ENCODE results near the gene SCYL1. TPM values are rescaled to one million over a fixed set of nuclear protein-coding genes. Genes with fewer than 3 reads are reported as not detected.
"Not testable (repeated sequence)": the region's sequence is repeated elsewhere in the genome, so short reads cannot be mapped to it uniquely, and the experiment has no call there.

SCYL1 gene
- total RNA-seq, 2 experiments from 2014 or later, result 56.9 to 58.5 TPM

DNA sequence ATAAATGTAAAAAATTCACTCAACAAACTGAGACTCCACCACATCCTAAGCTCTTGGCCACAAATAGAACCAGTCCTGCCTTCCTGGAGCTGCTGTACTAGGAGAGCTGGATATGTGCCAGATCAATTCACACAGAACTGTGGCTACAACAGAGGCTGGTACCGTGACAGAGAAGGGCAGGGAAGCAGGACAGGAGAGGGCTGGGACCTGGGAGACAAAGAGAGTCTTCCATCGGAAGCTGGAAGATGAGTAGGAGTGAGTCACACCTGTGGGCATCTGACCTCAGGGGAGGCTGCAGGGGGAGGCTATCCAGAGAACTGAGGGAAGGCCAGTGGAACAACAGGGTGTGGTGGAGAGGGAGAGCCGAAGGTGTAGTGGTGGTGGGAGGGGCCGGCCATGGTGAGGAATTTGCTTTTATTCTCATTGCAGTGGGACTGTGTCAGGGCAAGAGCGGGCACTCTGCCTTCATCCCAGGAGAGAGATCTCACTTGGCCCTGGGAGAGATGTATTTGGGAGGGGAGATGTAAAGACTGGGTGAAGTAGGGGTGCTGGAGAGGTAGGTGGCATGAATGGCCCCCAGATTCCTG is 35.2 kb downstream of the SCYL1 start:
- Mint-ChIP-seq H3K9me3 (no peaks in the 10 kb centered on the region), H3K36me3 (ENCODE audit: low read depth) (no peaks in the 10 kb centered on the region), H3K4me1 (peaks cover 53% of the 10 kb centered on the region), H3K27me3 (no peaks in the 10 kb centered on the region), H3K4me3 (no peak overlapping the region), H3K27ac (no peak overlapping the region)
- no peak for DNase-seq
- ChIA-PET CTCF (interaction anchor here (0.8 to 1.5 kb wide), 4 partner anchors 9 to 28 kb away, joined by 3 to 4 read pairs (median 3); partner anchors contain the start of gene ZNRD2), POLR2A (interaction anchor here (0.6 to 4.1 kb wide), 7 partner anchors 12 to 236 kb away, joined by 3 to 31 read pairs (median 4); partner anchors contain the start of genes EHBP1L1, FAM89B, SCYL1 and ZNRD2)

- no peaks in the 10 kb centered on the region for H3K9me3 Mint-ChIP-seq
- DNase-seq, result no peak
- H3K27me3 Mint-ChIP-seq, result no peaks in the 10 kb centered on the region
- POLR2A ChIA-PET, result interaction anchor here (0.6 to 4.1 kb wide), 6 partner anchors 11 to 236 kb away, joined by 3 to 31 read pairs (median 6); partner anchors contain the start of genes EHBP1L1, FAM89B, SCYL1 and ZNRD2
- no peak overlapping the region for H3K4me3 Mint-ChIP-seq
- H3K36me3 Mint-ChIP-seq (ENCODE audit: low read depth), result no peaks in the 10 kb centered on the region
- CTCF ChIA-PET, result interaction anchor here (0.5 to 2.2 kb wide), 6 partner anchors 9 to 29 kb away, joined by 3 to 6 read pairs (median 4); partner anchors contain the start of gene ZNRD2
- H3K27ac Mint-ChIP-seq, result no peak overlapping the region
- peaks cover 53% of the 10 kb centered on the region for H3K4me1 Mint-ChIP-seq
These were observed 35.9 kb downstream of the SCYL1 start for GRCh38 chr11:65560555-65561418.

DNA sequence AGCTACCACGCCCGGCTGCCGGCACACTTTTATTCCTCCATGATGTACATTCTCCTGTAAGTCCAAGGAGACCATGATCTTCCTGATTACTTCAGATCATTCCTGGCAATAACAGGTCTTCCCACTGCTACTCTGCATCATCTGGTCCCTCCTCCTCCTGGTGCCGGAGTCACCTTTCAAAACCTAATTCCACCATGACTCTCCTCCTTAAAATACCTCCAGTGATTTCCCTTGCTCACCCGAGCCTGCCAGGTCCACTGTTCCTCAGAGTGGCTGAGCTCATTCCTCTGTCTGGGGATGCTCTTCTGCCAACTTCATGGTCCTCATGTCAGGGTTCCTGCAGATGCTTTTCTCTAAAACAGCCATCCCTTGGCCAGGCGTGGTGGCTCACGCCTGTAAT is 37.1 kb downstream of the SCYL1 start:
- Mint-ChIP-seq H3K36me3 (ENCODE audit: low read depth) (no peaks in the 10 kb centered on the region), H3K27ac (no peak overlapping the region), H3K4me3 (no peak overlapping the region), H3K9me3 (no peaks in the 10 kb centered on the region), H3K4me1 (peaks cover 54% of the 10 kb centered on the region), H3K27me3 (no peaks in the 10 kb centered on the region)
- ChIA-PET CTCF (interaction anchor here (1.1 to 2.2 kb wide), 4 partner anchors 10 to 21 kb away, joined by 4 to 6 read pairs (median 4); no protein-coding TSS in a partner anchor), POLR2A (interaction anchor here (0.7 to 4.1 kb wide), 5 partner anchors 9 to 102 kb away, joined by 3 to 31 read pairs (median 5); partner anchors contain the start of genes EHBP1L1, FAM89B and ZNRD2)
- no peak for DNase-seq

DNA sequence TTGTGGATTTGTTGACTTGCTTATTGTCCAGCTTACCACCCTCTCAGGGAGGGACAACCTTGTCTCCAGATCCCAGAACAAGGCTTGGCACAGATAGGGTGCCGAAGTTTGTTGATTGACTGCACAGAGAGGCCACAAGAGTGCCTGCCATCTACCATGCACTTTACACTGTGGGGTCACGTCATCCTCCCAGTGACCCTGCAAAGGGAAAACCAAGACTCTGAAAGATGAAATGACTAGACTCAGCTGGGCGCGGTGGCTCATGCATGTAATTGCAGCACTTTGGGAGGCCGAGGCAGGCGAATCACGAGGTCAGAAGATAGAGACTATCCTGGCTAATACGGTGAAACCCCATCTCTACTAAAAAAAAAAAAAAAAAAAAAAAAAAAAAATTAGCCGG is 37.9 kb downstream of the SCYL1 start:
- Mint-ChIP-seq H3K4me3 (no peak overlapping the region), H3K27ac (no peak overlapping the region), H3K27me3 (no peaks in the 10 kb centered on the region), H3K36me3 (ENCODE audit: low read depth) (no peaks in the 10 kb centered on the region), H3K9me3 (no peaks in the 10 kb centered on the region), H3K4me1 (peaks cover 50% of the 10 kb centered on the region)
- DNase-seq, result no peak
- ChIA-PET CTCF (interaction anchor here (1.1 to 2.2 kb wide), 2 partner anchors 11 to 16 kb away, joined by 4 to 5 read pairs; no protein-coding TSS in a partner anchor), POLR2A (interaction anchor here (1.8 to 2.9 kb wide), 2 partner anchors 9 to 14 kb away, joined by 5 to 10 read pairs; partner anchors contain the start of gene EHBP1L1)

- Mint-ChIP-seq H3K4me1 (peaks cover 55% of the 10 kb centered on the region), H3K27me3 (no peaks in the 10 kb centered on the region), H3K4me3 (no peak overlapping the region), H3K9me3 (no peaks in the 10 kb centered on the region), H3K36me3 (ENCODE audit: low read depth) (peaks cover 5% of the 10 kb centered on the region), H3K27ac (peak overlapping the region; percentile 24)
- ChIA-PET POLR2A (interaction anchor here (1.2 kb wide), 1 partner anchor 63 kb away, joined by 3 read pairs; no protein-coding TSS in a partner anchor), CTCF (interaction anchor here (3.2 kb wide), 1 partner anchor 11 kb away, joined by 25 read pairs; no protein-coding TSS in a partner anchor)
- no peak for DNase-seq
These were observed 38.7 kb downstream of the SCYL1 start for GRCh38 chr11:65563601-65564000.

GRCh38 chr11:65564879-65565559 is 40.1 kb downstream of the SCYL1 start:
- Mint-ChIP-seq H3K36me3 (ENCODE audit: low read depth) (peaks cover 13% of the 10 kb centered on the region), H3K4me1 (peaks cover 58% of the 10 kb centered on the region), H3K4me3 (peak overlapping the region; percentile 47), H3K27ac (peak overlapping the region; percentile 97)
- not testable (repeated sequence) for DNase-seq, H3K9me3 Mint-ChIP-seq, H3K27me3 Mint-ChIP-seq
- ChIA-PET POLR2A (interaction anchor here (0.6 to 2.9 kb wide), 17 partner anchors 8 to 145 kb away, joined by 3 to 29 read pairs (median 6); partner anchors contain the start of genes EHBP1L1, MALAT1, NEAT1 and PCNX3), CTCF (interaction anchor here (0.6 to 3.7 kb wide), 9 partner anchors 8 to 302 kb away, joined by 3 to 33 read pairs (median 5); partner anchors contain the start of gene MUS81)

GRCh38 chr11:65565624-65566453 is 41.0 kb downstream of the SCYL1 start:
- peak overlapping the region; percentile 97 for H3K27ac Mint-ChIP-seq
- peak overlapping the region; percentile 47 for H3K4me3 Mint-ChIP-seq
- no peaks in the 10 kb centered on the region for H3K9me3 Mint-ChIP-seq
- ChIA-PET POLR2A (interaction anchor here (0.6 to 2.9 kb wide), 23 partner anchors 9 to 444 kb away, joined by 3 to 29 read pairs (median 4); partner anchors contain the start of genes EHBP1L1, FAU, MALAT1 and MRPL49), CTCF (interaction anchor here (0.6 to 3.7 kb wide), 8 partner anchors 9 to 148 kb away, joined by 3 to 33 read pairs (median 7); no protein-coding TSS in a partner anchor)
- peak; percentile 53 for DNase-seq
- peaks cover 55% of the 10 kb centered on the region for H3K4me1 Mint-ChIP-seq
- peaks cover 17% of the 10 kb centered on the region for H3K36me3 Mint-ChIP-seq (ENCODE audit: low read depth)
- H3K27me3 Mint-ChIP-seq, result no peaks in the 10 kb centered on the region

- POLR2A ChIA-PET, result interaction anchor here (0.9 to 5.5 kb wide), 17 partner anchors 9 to 290 kb away, joined by 3 to 65 read pairs (median 9); partner anchors contain the start of genes LTBP3, MALAT1, MAP3K11 and PCNX3
These were observed 44.5 kb downstream of the SCYL1 start for GRCh38 chr11:65569164-65569972.

DNA sequence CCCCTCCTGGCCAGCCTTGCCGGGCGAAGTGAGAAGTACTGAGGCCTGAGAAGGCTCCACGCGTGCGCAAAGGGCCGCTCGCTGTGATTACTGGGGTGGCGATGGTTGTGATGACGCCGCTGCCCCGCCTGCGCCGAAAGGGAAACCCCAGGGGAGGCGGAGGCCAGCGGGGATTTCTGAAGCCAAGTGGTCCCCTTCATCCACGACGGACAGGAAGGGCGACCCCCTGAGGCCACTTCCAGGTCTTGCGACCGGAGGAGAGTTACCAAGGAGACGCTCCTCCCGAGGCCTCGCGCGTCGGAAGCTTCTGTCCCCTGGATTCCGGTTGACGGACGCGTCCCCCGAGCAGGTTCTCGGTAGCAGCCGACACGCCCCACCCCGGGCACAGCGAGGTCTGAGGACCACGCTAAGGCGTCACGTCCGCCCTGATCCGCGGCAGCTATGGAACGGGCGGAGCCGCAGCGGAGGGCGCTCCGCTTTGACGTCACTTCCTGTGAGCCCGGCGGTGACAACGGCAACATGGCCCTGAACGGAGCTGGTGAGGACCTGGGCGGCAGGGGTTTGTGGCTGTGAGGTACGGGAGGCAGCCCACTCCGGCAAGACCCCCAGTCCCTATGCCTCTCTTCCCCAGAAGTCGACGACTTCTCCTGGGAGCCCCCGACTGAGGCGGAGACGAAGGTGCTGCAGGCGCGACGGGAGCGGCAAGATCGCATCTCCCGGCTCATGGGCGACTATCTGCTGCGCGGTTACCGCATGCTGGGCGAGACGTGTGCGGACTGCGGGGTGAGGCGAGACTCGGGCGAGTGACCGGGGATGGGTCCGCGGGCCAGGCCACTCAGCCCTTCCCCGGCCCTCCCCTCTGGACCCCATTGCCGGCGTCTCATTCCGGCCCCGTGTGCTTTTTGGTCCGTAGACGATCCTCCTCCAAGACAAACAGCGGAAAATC is 45.4 kb downstream of the SCYL1 start, which contains the start of gene ZNRD2:
Gene ZNRD2 (plus strand): TSS at position 505 of the 946 bp plus-strand sequence. CDS start 15 bp downstream, at position 520.
- H3K9me3 Mint-ChIP-seq, result no peaks in the 10 kb centered on the region
- DNase-seq, result peak; percentile 99
- peaks cover 71% of the 10 kb centered on the region for H3K4me1 Mint-ChIP-seq
- POLR2A ChIA-PET, result interaction anchor here (0.6 to 5.5 kb wide), 25 partner anchors 10 to 319 kb away, joined by 3 to 65 read pairs (median 3); partner anchors contain the start of genes KCNK7, LTBP3, MALAT1 and MAP3K11
- H3K4me3 Mint-ChIP-seq, result peak within 1 kb of the TSS; percentile 100
- H3K36me3 Mint-ChIP-seq (ENCODE audit: low read depth), result peaks cover 33% of the 10 kb centered on the region
- H3K27me3 Mint-ChIP-seq, result no peaks in the 10 kb centered on the region
- H3K27ac Mint-ChIP-seq, result peak within 1 kb of the TSS; percentile 99
- CTCF ChIA-PET, result interaction anchor here (0.9 to 5.7 kb wide), 9 partner anchors 10 to 290 kb away, joined by 3 to 88 read pairs (median 14); partner anchors contain the start of genes DPF2, MAP3K11, MUS81 and PCNX3

More at GRCh38 chr11:65569164-65569972, 44.5 kb downstream of the SCYL1 start:
- Mint-ChIP-seq H3K9me3 (no peaks in the 10 kb centered on the region), H3K4me1 (peaks cover 73% of the 10 kb centered on the region), H3K4me3 (peak overlapping the region; percentile 100), H3K27ac (peak overlapping the region; percentile 99), H3K27me3 (no peaks in the 10 kb centered on the region), H3K36me3 (ENCODE audit: low read depth) (peaks cover 29% of the 10 kb centered on the region)
- no peak for DNase-seq
- CTCF ChIA-PET, result interaction anchor here (0.9 to 5.7 kb wide), 6 partner anchors 9 to 45 kb away, joined by 3 to 88 read pairs (median 26); partner anchors contain the start of genes MAP3K11 and PCNX3

All from activated CD4-positive, alpha-beta memory T cell treated with anti-CD3 and anti-CD28 coated beads, Interleukin-2, amount 10 ng/mL, durations not matched to agents 7 days and 5 days (primary cell).